Liver (tissue), 9 donors: ENCODE results near the gene FAM186B. TPM values are rescaled to one million over a fixed set of nuclear protein-coding genes. Genes with fewer than 3 reads are reported as not detected.

ENCODE experiments used
- DNase-seq: peaks from one replicate; pipeline ENCODE4 v3.0.0-alpha.2; 2017; ENCODE audit warnings: low spot score
- H3K27ac ChIP-seq, 2 donors: one replicate each; pipeline ENCODE4 v1.7.0; 2013; ENCODE audit warnings: inconsistent platforms in 2 of 2, low read length in 2 of 2, control low read depth in 1 of 2, low read depth in 1 of 2, mild to moderate bottlenecking in 1 of 2
- H3K27me3 ChIP-seq, 4 donors: one replicate each; pipeline versions ENCODE4 v1.6.1 to v1.7.0; 2013; ENCODE audit warnings: low read length in 3 of 4, inconsistent platforms in 1 of 4, mild to moderate bottlenecking in 1 of 4, moderate library complexity in 1 of 4; ENCODE audit not compliant: control insufficient read depth in 4 of 4, insufficient read depth in 4 of 4
- H3K36me3 ChIP-seq, 4 donors: one replicate each; pipeline versions ENCODE4 v1.6.1 to v1.7.0; 2013; ENCODE audit warnings: low read length in 3 of 4, mild to moderate bottlenecking in 3 of 4, low read depth in 1 of 4, moderate library complexity in 1 of 4; ENCODE audit not compliant: control insufficient read depth in 4 of 4, insufficient read depth in 3 of 4
- H3K4me1 ChIP-seq, 4 donors: one replicate each; pipeline versions ENCODE4 v1.6.1 to v1.7.0; 2013; ENCODE audit warnings: low read length in 3 of 4, mild to moderate bottlenecking in 3 of 4, moderate library complexity in 1 of 4; ENCODE audit not compliant: control insufficient read depth in 4 of 4, insufficient read depth in 4 of 4
- H3K4me3 ChIP-seq, 3 donors: one replicate each; pipeline versions ENCODE4 v1.6.1 to v1.7.0; 2013; ENCODE audit warnings: low read length in 3 of 3, control low read depth in 1 of 3, low read depth in 1 of 3, mild to moderate bottlenecking in 1 of 3
- H3K9ac ChIP-seq, 2 donors: one replicate each; pipeline ENCODE4 v1.7.0; 2013; ENCODE audit warnings: low read length in 2 of 2, mild to moderate bottlenecking in 2 of 2, moderate library complexity in 2 of 2, control low read depth in 1 of 2, low read depth in 1 of 2
- H3K9me3 ChIP-seq, 4 donors: one replicate each; pipeline versions ENCODE4 v1.6.1 to v1.7.0; 2013; ENCODE audit warnings: low read length in 3 of 4; ENCODE audit not compliant: control insufficient read depth in 4 of 4
- EGR1 ChIP-seq, 2 donors: IDR thresholded peaks; 2 replicates each; pipeline ENCODE4 v1.6.1; 2016 to 2018; ENCODE audit warnings: antibody characterized with exemption in 2 of 2, low read depth in 2 of 2
- FOXA1 ChIP-seq: IDR thresholded peaks from 2 replicates; pipeline ENCODE4 v1.6.1; 2016; ENCODE audit warnings: antibody characterized with exemption
- FOXA2 ChIP-seq: IDR thresholded peaks from 2 replicates; pipeline ENCODE4 v1.6.1; 2016; ENCODE audit warnings: antibody characterized with exemption
- GABPA ChIP-seq, 2 donors: IDR thresholded peaks in 1 of 2; conservative IDR thresholded peaks in 1 of 2; 2 replicates each; pipeline ENCODE4 v1.6.1; 2016; ENCODE audit warnings: antibody characterized with exemption in 2 of 2, mild to moderate bottlenecking in 1 of 2, moderate library complexity in 1 of 2
- HNF4A ChIP-seq, 2 donors: conservative IDR thresholded peaks; 2 replicates each; pipeline ENCODE4 v1.6.1; 2016; ENCODE audit warnings: antibody characterized with exemption in 2 of 2, mild to moderate bottlenecking in 2 of 2
- HNF4G ChIP-seq: IDR thresholded peaks from 2 replicates; pipeline ENCODE4 v1.6.1; 2016; ENCODE audit warnings: antibody characterized with exemption
- JUND ChIP-seq, 2 donors: IDR thresholded peaks; 2 replicates each; pipeline ENCODE4 v1.6.1; 2016; ENCODE audit warnings: antibody characterized with exemption in 2 of 2
- NR2F2 ChIP-seq: IDR thresholded peaks from 2 replicates; pipeline ENCODE4 v1.6.1; 2016; ENCODE audit warnings: antibody characterized with exemption
- RAD21 ChIP-seq, 2 donors: IDR thresholded peaks; 2 replicates each; pipeline ENCODE4 v1.6.1; 2016; ENCODE audit warnings: antibody characterized with exemption in 2 of 2, mild to moderate bottlenecking in 2 of 2
- RXRA ChIP-seq, 2 donors: IDR thresholded peaks; 2 replicates each; pipeline ENCODE4 v1.6.1; 2017 to 2018; ENCODE audit warnings: antibody characterized with exemption in 2 of 2, mild to moderate bottlenecking in 1 of 2
- SP1 ChIP-seq: IDR thresholded peaks from 2 replicates; pipeline ENCODE4 v1.6.1; 2018; ENCODE audit warnings: antibody characterized with exemption, mild to moderate bottlenecking
- TAF1 ChIP-seq: conservative IDR thresholded peaks from 2 replicates; pipeline ENCODE4 v1.6.1; 2016; ENCODE audit warnings: antibody characterized with exemption, mild to moderate bottlenecking
- YY1 ChIP-seq: IDR thresholded peaks from 2 replicates; pipeline ENCODE4 v1.6.1; 2016; ENCODE audit warnings: antibody characterized with exemption, mild to moderate bottlenecking
- WGBS: extraction: QIAGEN DNeasy Blood & Tissue Kit; methylation state at CpG from one replicate; pipeline ENCODE4 v1.1.7; 2013; 5-methylcytosine and 5-hydroxymethylcytosine counted together
- polyA plus RNA-seq, 2 donors: library from polyadenylated mRNA; stranded (reverse) in 1 of 2; unstranded in 1 of 2; fragments of 200-250 nt in 1 of 2; fragments of >200 nt in 1 of 2; fragmentation: Nextera tagmentation in 1 of 2; extraction: Ambion mirVana in 1 of 2; gene quantifications; one replicate each; pipeline versions ENCODE4 v1.2.1 to v1.2.3, GENCODE V29; 2013 to 2015
- total RNA-seq, 2 donors: library from RNA; depleted of rRNA; stranded (reverse); fragments of >200 nt; gene quantifications; one replicate each; pipeline ENCODE4 v1.2.3, GENCODE V29; 2014
- TF ChIP-seq, protein P1 (sequence below): fragments of 150-350 bp; IDR thresholded peaks from 2 replicates; pipeline ENCODE4 v1.5.1; 2017; ENCODE audit warnings: improper control_type of control experiment, low read depth, low read length; ENCODE audit not compliant: missing input control
- TF ChIP-seq, protein P2 (sequence below): IDR thresholded peaks from 2 replicates; pipeline ENCODE4 v1.6.1; 2016; ENCODE audit warnings: antibody characterized with exemption
- TF ChIP-seq, protein P3 (sequence below): IDR thresholded peaks from 2 replicates; pipeline ENCODE4 v1.6.1; 2016; ENCODE audit warnings: antibody characterized with exemption, mild to moderate bottlenecking
- TF ChIP-seq, protein P4 (sequence below): IDR thresholded peaks from 2 replicates; pipeline ENCODE4 v1.6.1; 2016; ENCODE audit warnings: antibody characterized with exemption
- TF ChIP-seq, protein P5 (sequence below): IDR thresholded peaks from 2 replicates; pipeline ENCODE4 v1.6.1; 2016; ENCODE audit warnings: antibody characterized with exemption
- donor health status: healthy.
- donor health status: healthy.
- donor health status: healthy.
- donor health status: healthy.
- donor health status: healthy.

FAM186B gene
- total and polyA plus RNA-seq, 4 donors = 0.19 to 0.84 (median 0.42) TPM

DNA sequence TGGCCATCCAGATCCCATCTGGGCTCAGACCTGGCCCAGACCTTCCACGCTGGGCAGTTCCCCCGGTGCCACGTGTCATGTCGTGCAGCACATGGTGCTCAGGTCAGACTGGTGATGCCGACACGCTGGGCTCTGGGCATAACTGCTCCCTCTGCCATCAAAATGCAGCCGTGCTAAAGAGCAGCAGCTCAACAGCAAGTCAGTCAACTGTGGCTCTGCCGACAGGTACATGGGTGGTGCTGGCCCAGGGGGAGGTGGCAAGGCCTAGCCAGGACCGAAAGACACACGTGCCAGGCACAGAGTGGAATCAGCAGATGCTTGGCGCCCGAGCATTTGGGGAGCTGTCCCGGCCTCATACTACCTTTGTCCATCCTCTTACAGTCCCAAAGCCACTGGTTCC, 39.1 kb downstream of the FAM186B start:
- H3K27ac ChIP-seq = no peak overlapping the region
- H3K4me3 ChIP-seq = no peak overlapping the region
- H3K36me3 ChIP-seq = peaks cover 10 to 35% (median 25%) of the 10 kb centered on the region in 4 donors
- peaks cover 3 to 21% (median 19%) of the 10 kb centered on the region in 4 donors for H3K4me1 ChIP-seq
- no peaks in the 10 kb centered on the region for H3K9me3 ChIP-seq
- H3K9ac ChIP-seq = no peak overlapping the region
- no peaks in the 10 kb centered on the region for H3K27me3 ChIP-seq
- DNase-seq = no peak
- TF ChIP-seq, protein P1, sequence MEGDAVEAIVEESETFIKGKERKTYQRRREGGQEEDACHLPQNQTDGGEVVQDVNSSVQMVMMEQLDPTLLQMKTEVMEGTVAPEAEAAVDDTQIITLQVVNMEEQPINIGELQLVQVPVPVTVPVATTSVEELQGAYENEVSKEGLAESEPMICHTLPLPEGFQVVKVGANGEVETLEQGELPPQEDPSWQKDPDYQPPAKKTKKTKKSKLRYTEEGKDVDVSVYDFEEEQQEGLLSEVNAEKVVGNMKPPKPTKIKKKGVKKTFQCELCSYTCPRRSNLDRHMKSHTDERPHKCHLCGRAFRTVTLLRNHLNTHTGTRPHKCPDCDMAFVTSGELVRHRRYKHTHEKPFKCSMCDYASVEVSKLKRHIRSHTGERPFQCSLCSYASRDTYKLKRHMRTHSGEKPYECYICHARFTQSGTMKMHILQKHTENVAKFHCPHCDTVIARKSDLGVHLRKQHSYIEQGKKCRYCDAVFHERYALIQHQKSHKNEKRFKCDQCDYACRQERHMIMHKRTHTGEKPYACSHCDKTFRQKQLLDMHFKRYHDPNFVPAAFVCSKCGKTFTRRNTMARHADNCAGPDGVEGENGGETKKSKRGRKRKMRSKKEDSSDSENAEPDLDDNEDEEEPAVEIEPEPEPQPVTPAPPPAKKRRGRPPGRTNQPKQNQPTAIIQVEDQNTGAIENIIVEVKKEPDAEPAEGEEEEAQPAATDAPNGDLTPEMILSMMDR = no peak
- TF ChIP-seq, protein P2, sequence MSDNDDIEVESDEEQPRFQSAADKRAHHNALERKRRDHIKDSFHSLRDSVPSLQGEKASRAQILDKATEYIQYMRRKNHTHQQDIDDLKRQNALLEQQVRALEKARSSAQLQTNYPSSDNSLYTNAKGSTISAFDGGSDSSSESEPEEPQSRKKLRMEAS = no peak
- no peak for TF ChIP-seq EGR1 (IDR thresholded peaks at IDR 0.05; ENCODE audit: low read depth in 2 of 2)
- TF ChIP-seq FOXA1 = no peak
- no peak for TF ChIP-seq FOXA2
- no peak for TF ChIP-seq YY1
- TF ChIP-seq RAD21 (IDR thresholded peaks at IDR 0.05) = no peak
- TF ChIP-seq HNF4G = no peak
- TF ChIP-seq, protein P3, sequence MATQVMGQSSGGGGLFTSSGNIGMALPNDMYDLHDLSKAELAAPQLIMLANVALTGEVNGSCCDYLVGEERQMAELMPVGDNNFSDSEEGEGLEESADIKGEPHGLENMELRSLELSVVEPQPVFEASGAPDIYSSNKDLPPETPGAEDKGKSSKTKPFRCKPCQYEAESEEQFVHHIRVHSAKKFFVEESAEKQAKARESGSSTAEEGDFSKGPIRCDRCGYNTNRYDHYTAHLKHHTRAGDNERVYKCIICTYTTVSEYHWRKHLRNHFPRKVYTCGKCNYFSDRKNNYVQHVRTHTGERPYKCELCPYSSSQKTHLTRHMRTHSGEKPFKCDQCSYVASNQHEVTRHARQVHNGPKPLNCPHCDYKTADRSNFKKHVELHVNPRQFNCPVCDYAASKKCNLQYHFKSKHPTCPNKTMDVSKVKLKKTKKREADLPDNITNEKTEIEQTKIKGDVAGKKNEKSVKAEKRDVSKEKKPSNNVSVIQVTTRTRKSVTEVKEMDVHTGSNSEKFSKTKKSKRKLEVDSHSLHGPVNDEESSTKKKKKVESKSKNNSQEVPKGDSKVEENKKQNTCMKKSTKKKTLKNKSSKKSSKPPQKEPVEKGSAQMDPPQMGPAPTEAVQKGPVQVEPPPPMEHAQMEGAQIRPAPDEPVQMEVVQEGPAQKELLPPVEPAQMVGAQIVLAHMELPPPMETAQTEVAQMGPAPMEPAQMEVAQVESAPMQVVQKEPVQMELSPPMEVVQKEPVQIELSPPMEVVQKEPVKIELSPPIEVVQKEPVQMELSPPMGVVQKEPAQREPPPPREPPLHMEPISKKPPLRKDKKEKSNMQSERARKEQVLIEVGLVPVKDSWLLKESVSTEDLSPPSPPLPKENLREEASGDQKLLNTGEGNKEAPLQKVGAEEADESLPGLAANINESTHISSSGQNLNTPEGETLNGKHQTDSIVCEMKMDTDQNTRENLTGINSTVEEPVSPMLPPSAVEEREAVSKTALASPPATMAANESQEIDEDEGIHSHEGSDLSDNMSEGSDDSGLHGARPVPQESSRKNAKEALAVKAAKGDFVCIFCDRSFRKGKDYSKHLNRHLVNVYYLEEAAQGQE = no peak
- TF ChIP-seq SP1 = no peak
- no peak for TF ChIP-seq RXRA (IDR thresholded peaks at IDR 0.05)
- TF ChIP-seq NR2F2 = no peak
- TF ChIP-seq GABPA (IDR thresholded peaks at IDR 0.05 in 1 of 2, conservative IDR thresholded peaks at IDR 0.05 in 1 of 2) = no peak
- TF ChIP-seq, protein P4, sequence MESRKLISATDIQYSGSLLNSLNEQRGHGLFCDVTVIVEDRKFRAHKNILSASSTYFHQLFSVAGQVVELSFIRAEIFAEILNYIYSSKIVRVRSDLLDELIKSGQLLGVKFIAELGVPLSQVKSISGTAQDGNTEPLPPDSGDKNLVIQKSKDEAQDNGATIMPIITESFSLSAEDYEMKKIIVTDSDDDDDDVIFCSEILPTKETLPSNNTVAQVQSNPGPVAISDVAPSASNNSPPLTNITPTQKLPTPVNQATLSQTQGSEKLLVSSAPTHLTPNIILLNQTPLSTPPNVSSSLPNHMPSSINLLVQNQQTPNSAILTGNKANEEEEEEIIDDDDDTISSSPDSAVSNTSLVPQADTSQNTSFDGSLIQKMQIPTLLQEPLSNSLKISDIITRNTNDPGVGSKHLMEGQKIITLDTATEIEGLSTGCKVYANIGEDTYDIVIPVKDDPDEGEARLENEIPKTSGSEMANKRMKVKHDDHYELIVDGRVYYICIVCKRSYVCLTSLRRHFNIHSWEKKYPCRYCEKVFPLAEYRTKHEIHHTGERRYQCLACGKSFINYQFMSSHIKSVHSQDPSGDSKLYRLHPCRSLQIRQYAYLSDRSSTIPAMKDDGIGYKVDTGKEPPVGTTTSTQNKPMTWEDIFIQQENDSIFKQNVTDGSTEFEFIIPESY = no peak
- TF ChIP-seq TAF1 = no peak
- TF ChIP-seq JUND (IDR thresholded peaks at IDR 0.05) = no peak
- TF ChIP-seq, protein P5, sequence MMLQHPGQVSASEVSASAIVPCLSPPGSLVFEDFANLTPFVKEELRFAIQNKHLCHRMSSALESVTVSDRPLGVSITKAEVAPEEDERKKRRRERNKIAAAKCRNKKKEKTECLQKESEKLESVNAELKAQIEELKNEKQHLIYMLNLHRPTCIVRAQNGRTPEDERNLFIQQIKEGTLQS = no peak
- no peak for TF ChIP-seq HNF4A (conservative IDR thresholded peaks at IDR 0.05)
- WGBS = 97% methylated on average over 13 of the region's 13 CpGs
